Left ventricle myocardium superior (tissue), 1 donor: ENCODE data around the gene BIRC5. TPM values are rescaled to one million over a fixed set of nuclear protein-coding genes. Genes with fewer than 3 reads are reported as not detected.
"Not testable (repeated sequence)": the region's sequence is repeated elsewhere in the genome, so short reads cannot be mapped to it uniquely, and the experiment has no call there.

Experiments
- ATAC-seq: fragments of 200-7000 bp; cut with Tn5 transposase; one replicate; pipeline ENCODE4 v1.9.1; 2020; ENCODE audit warnings: mild to moderate bottlenecking, moderate library complexity
- DNase-seq: peaks from one replicate; pipeline ENCODE4 v3.0.0-alpha.2; 2020
- intact Hi-C: fragments of 100-400 bp; cut with micrococcal nuclease; formaldehyde crosslinking; loops from one replicate; pipeline ENCODE4 v1.11.0; 2022
- long read RNA-seq: library from polyadenylated mRNA; unstranded; transcript quantifications from one replicate; pipeline ENCODE4 v2.0.0, GENCODE V29; 2021
- total RNA-seq: library from RNA; stranded (reverse); fragmentation: NEBNext Ultra II Directional; extraction: Animal tissue kit (Norgen Biotek cat#: 25700); gene quantifications from one replicate; pipeline ENCODE4 v1.2.1, GENCODE V29; 2021
- donor health status: DM: no; HTN: yes; CAD: no; lungs with severe emphysema.

Gene BIRC5
- total RNA-seq: 0.69 TPM
- long read RNA-seq, partial matches to known transcripts: 0 of 2 reads
- long read RNA-seq, other reads (novel, unspliced or antisense): 0 of 2 reads

GRCh38 chr17:78214016-78214705 lies at the start of gene BIRC5:
TSS of gene BIRC5 (plus strand) at chr17:78214253. CDS start at chr17:78214317, 64 bp downstream.
- intact Hi-C loops: no loop called here
- ATAC-seq (peak; percentile 99), DNase-seq (peak; percentile 95)

DNA sequence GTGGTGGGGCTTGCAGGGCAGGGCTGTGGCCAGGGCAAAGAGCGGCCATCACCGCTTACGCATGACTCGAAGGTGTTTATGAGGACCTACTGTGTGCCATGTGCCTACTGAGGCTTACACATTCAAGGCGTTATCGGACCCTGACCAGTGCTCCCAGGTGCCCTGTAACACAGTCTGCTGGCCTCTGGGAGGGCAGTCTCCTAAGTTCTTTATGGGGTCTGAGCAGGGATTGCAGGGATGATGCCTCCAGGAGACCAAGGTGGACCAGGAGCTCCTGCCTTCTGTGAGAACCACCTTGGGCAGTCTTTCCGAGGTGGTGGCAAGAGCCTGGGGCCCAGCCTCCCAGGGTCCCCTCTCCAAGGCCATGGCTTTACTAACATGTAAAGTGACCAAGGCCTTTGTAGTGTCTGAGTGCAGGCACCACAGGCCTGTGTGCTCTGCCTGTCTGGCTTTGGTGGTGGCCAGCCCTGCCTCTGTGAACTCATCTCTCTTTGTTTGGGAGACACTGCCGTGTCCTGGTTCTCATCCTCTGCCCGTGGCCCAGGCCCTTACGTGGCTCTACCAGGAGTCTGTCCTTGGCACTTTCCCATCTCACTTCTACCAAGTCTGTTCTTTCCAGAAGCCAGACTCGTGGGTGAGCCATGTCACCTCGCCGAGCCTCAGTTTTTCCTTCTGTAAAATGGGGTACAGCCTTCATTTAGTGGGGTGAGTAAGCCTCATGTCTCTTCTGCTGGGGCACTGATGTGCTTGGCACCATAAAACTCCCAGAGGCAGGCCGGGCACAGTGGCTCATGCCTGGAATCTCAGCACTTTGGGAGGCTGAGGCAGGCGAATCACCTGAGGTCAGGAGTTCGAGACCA lies 49.1 kb upstream of the BIRC5 start:
- ATAC-seq (no peak), DNase-seq (no peak)

DNA sequence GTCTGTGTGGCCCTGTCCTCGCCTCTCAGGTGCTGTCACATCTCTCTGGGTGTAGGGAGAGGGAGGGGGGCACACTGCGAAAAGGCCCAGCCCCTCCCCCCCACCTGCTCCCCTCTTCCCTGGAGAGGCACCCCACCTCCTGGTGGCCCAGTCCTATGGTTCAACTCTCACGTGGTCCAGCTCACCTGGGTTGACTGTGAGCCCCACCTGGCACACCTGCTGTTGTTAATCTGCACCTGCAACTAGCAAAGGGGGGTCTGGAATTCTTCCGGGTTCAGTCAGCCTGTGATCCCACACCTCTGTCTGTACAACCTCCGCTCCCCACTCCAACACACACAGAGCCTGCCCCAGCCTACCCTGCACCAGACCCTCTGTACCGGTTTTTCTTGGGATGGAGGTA lies 47.6 kb upstream of the BIRC5 start:
- intact Hi-C loops: no loop called here
- DNase-seq: no peak
- no peak for ATAC-seq

More for the DNA sequence above, 49.1 kb upstream of the BIRC5 start:
- intact Hi-C loops: no loop called here

- peak; percentile 94 for DNase-seq
- ATAC-seq: peak; percentile 72
- intact Hi-C loops: no loop called here
Observed at GRCh38 chr17:78168242-78168902, 45.7 kb upstream of the BIRC5 start, which contains the start of gene SYNGR2. TSS of gene SYNGR2 (plus strand) at chr17:78168581. CDS start at chr17:78168617, 36 bp downstream.

- intact Hi-C loops: no loop called here
- peak; percentile 74 for DNase-seq
- ATAC-seq: peak; percentile 31
Observed at GRCh38 chr17:78168903-78169793, 44.9 kb upstream of the BIRC5 start.

- intact Hi-C loops: no loop called here
- no peak for ATAC-seq
- DNase-seq: no peak
Observed at GRCh38 chr17:78170692-78171590, 43.1 kb upstream of the BIRC5 start.

- intact Hi-C loops, ATAC-seq, DNase-seq: not testable (repeated sequence)
Observed at GRCh38 chr17:78171591-78172248, 42.3 kb upstream of the BIRC5 start.

DNA sequence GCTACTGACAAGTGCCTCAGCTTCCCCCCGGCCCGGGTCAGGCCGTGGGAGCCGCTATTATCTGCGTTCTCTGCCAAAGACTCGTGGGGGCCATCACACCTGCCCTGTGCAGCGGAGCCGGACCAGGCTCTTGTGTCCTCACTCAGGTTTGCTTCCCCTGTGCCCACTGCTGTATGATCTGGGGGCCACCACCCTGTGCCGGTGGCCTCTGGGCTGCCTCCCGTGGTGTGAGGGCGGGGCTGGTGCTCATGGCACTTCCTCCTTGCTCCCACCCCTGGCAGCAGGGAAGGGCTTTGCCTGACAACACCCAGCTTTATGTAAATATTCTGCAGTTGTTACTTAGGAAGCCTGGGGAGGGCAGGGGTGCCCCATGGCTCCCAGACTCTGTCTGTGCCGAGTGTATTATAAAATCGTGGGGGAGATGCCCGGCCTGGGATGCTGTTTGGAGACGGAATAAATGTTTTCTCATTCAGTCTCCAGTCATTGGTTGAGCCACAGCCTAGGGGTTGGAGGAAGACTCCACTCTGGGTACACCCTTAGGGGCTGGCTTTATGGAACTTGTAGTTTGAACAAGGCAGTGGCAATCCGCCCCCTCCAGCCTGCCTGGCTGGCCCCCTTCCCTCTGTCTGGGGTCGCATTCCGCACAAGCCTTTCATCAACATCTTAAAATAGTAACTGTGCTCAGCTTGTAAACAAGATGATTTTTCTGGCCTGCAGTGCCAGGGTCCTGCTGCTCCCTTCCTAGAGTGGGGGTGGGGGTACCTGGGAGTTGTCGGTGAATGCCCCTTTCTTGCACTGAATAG lies 41.6 kb upstream of the BIRC5 start:
- intact Hi-C loops: no loop called here
- ATAC-seq (peak; percentile 39), DNase-seq (peak; percentile 65)

- DNase-seq (no peak), ATAC-seq (peak; percentile 8)
- intact Hi-C loops: no loop called here
Observed at GRCh38 chr17:78173097-78173715, 40.8 kb upstream of the BIRC5 start.

DNA sequence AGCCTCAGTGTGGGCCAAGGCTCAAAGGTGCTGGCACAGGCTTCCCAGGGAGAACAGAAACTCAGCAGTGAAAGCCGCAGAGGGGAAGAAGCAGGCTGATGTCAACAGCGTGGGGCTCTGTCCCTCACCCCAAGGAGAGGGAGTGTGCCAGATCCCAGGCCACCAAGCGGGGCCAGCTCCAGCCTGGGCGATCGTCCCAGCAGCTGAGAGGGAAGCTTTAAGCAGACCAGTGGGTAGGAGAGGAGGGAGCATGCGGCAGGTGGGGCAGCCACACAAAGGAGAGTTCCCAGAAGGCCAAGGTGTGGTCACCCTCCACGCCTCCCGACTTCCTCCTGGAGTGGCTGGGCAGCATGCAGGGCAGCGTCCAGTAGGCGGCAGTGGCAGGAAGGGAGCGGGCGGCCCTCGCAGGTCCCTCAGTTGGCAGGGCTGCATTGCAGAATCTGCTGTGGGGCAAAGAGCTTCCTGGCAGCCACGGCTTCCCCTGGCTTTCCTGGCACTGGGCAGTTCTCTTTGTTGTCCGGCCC lies 39.6 kb upstream of the BIRC5 start:
- DNase-seq: peak; percentile 91
- ATAC-seq: peak; percentile 74
- intact Hi-C loops: no loop called here

DNA sequence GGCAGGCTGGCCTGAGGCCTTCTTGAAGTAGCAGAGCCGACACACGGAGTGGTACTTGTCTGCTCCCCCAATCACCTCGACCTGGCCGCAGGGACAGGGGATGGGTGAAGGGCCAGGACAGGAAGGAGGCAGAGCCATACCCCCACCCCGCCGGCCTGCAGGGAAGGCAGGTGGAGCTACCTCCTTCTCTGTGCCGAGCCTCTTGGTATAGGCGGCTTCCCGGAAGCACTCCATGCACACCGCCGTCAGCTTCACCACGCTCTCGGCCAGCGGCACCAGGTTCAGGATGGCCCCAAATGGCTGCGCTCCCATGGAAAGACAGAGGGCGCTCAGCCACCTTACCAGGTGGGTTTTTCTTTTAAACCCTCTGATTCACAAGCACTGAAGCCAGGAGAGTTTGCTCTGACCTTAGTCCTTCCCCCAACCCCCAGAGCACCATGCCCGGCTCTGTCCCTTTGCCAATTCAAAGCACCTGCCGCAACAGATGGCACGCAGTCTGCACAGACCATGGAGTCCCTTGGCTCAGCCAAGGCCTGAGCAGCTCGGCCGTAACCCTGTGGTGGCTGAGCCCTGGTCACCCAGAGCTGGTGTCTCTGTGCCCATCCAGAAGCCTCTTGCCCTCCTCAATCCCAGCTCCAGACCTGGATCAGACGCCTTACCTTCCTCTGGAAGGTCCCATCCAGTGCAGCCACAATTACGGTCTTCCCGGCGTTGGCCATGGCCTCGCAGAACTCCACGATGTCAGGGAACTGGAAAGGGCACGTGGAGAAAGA lies 39.0 kb upstream of the BIRC5 start:
- intact Hi-C loops: no loop called here
- DNase-seq (no peak), ATAC-seq (peak; percentile 3)

- DNase-seq (no peak), ATAC-seq (no peak)
- intact Hi-C loops: no loop called here
Observed at GRCh38 chr17:78175643-78175981, 38.4 kb upstream of the BIRC5 start.

GRCh38 chr17:78176548-78177025 lies 37.5 kb upstream of the BIRC5 start:
- intact Hi-C loops: no loop called here
- DNase-seq: peak; percentile 89
- peak; percentile 31 for ATAC-seq

- intact Hi-C loops: no loop called here
- ATAC-seq: no peak
- DNase-seq: no peak
Observed at GRCh38 chr17:78179372-78179771, 34.7 kb upstream of the BIRC5 start.

GRCh38 chr17:78180083-78180482 lies 34.0 kb upstream of the BIRC5 start:
- intact Hi-C loops: no loop called here
- ATAC-seq: no peak
- no peak for DNase-seq
